NCI-H2227 (cell line): Measurements from ENCODE around the gene LDLRAD3.
A peak's percentile ranks its signal among the peaks of the same experiment; 100 is the strongest.

ENCODE experiments used
- DNase-seq: peaks from one replicate; lab custom pipeline; 2025; ENCODE audit not compliant: unreplicated experiment; lab: John Stamatoyannopoulos, UW

The LDLRAD3 gene

DNA sequence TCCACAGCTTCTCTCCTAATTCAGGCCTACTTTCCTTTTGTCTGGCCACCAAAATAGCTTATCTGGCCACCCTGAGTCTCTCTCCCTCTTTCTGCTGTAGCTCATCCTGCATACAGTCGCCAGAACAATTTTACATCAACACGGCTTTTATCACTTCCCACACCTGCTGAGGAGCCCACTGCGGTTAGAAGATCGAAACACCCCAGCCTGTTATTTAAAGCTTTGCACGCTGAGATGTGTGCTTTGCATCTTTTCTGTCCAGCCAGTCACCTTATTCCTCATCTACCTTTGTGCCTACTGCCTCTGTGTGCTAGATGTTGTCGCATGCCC, 249.4 kb downstream of the LDLRAD3 start:
- DNase-seq: no peak

DNA sequence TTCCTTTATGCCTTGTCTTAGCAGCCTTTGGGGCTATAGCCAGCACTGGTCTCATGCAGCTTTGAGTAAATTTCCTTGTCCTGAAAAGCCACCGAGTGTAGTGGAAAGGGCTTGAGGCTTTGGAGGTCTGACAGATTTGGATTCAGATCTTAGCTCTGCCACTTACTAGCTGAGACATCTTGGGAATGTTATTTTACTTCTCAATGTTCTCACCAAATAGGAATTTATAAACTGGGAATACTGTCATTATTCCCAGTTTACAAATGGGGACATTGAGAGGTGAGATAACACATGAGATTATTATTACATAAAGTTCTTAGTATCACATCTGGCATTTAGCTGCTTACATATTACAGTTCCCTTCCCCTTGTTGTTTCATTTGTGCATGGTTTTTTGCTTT, 249.9 kb downstream of the LDLRAD3 start:
- no peak for DNase-seq

DNA sequence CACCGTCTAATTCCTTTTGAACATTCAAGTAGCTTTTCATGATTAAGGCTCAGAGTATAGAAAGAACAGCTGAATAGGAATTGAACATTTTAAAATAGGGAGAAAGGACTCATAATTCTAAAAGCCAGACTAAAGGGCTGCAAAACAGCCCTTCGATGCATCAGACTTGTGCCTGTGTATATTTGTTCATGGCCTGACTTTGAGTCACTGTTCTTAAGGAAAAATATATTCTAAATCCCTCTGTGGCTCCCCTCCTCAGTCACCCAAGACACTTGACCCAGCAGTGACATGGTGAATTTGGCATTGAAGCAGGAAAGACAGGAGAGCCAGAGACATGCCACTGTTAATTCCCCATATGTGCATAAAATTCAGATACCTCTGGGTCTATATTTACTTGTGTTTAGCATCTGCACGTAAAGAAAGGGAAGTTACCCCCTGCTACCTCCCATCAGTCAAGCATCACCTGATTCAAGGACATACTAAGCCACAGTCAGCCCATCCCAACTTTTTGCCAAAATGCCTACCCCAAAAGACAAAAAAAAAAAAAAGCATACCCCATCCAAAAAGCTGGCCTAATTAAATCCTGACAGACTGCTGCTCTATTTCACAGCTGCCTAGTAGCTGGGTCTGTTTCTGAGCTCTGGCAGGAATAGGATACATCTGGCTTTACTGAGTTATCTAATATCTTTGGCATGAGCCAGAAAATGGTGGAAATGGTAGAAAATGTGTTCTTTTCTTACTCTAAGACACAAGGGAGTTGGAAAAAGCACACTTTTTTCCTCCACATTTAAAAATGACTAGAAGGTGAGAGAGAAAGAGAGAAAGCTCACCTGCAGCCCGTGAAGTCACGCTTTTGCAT, 251.9 kb downstream of the LDLRAD3 start:
- no peak for DNase-seq

DNA sequence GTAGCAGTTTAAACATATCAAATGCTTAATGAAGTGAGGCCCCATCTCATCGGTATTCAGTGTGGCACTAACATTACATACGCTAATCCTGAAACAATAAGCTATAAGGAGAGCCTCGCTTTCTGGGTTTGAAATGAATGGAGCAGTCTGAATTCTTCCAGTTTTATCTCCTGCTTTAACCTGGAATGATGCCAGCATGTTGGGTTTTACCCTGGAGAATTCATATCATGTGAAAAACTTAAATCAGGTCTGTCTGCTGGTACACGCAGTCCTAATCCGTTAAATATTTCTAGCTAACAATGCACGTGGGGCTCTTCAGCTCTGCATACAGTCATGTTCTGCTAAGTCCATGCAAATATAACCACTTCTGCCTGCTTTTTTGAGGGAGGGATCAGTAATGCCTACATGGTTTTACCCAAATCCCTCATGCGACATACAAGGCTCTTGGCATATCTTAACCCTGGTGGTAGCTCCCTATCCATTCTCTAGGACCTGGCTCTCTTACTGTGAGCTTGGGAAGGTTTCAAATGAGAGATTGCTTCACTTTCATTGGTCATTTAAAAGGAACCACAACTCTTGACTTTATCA, 252.6 kb downstream of the LDLRAD3 start:
- DNase-seq: no peak

DNA sequence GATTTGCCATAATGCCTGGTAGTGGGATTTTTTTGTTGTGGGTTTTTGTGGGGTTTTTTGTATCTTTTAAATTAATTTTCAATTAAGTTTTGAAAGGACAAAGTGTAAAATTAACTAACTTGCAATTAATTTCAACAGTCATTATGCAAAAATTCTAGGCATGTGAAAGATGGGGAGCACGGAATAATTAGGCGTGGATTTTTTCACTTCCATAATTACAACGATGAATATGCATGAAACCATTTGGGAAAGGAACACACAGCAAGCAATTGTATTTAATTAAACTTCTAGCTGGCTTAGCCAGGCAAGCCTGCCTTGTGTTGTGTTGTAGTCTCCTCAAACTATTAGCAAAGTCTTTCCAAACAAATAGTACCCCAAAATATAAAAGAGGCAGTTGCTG, 257.5 kb downstream of the LDLRAD3 start:
- no peak for DNase-seq

DNA sequence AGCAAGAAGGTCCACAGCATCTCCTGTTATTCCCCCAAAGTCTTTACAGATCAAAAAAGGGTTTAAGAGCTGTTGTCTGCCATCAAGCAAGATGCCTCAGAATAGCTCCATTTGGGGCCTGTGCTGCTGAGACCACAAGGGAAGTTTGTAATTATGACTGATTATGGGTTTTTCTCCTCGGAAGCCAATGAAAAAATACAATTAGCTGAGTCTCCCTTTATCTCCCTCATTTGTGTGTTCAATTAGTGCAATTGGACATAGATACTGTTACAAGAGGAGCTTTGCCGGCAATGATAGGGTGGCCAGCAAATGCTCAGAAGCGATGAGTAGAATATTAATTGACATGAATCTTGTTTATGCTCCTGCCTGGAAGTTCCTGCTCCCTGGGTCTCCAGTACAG, 261.7 kb downstream of the LDLRAD3 start:
- DNase-seq: no peak

DNA sequence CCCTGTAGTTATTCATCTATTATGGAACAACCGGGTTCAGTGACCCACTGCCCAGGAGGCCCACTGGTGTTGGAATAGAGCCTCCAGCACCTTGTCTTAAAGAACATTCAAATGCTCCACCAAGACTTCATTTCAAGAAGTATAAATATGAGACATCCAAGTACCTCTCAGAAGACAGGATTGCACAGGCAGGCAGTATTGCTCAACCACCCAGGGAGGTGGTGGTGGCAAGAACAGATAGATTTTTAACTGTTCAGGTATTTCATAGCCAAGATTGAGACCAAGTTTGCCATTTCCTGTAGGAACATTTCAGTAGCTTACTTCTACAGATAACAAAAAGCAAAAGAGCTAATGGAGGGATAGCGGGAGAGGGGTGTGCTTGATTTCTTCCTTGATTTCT, 266.7 kb downstream of the LDLRAD3 start:
- DNase-seq: no peak

DNA sequence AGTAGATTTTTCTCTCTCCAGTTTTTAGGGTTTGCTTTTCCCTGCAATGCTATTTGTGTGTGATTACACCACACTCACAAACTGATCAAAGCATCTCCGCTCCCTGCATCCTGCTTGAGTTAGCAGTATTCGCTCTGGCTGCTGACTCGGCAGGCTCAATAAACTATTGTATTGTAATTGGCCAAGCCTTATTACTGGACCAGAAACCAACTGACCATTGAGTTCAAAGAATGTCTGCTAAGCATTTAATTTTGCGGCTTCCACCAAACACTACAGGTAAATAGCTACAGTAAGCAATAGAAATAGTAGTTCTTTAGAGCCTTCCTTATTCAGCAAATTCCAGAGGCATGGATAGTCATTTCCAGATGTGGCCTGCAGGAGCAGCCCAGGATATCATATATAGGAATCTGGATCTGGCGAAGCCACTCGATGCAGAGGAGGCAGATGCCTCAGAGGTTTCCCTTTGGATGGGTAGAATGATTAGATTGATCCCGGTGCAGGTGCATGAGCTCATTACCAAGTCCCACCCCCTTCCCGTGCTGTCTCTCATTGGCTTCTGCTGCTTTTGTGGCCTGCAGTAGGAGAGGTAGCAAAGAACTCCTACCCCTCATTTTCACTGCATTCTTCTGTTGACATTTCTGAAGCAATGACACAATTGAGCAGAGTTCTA, 268.0 kb downstream of the LDLRAD3 start:
- no peak for DNase-seq

DNA sequence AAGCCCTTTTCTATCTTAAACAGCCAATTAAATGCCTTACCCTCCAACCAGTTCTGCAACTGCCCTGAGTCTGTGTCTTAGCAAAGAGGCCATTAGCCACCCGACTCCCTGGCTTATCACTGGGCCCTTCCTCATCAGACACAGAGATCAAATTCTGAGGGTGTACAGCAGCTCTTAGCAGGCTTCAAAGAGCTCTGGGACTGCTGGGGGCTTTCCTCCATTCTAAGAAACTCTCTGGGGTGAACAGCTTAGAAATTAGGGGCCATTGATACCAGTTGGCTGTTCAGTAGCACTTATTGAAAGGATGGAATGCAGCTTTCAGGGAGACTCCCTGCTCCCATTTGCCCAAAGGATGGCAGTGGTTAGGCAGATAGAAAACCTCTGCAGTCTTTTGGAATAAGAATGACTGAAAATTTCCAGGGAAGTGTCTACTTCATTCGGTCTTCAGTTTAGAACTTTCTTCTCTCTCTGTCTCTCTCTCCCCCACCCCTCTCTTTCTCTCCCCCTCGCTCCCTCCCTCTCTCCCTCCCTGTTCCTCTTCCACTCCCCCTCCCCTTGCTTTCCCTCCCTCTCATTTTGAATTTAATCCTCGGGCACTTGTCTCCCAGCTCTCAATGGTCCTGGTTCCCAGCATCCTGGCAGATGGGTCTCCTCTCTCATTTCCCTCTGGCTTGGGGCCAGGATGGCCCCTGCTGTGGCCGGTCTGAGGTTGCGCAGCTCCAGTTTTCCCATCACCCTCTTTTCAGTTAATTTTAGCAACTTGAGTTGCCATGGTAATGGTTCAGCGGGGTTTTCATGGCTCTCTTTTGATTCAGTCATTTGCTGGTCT, 268.9 kb downstream of the LDLRAD3 start:
- peak; percentile 92 for DNase-seq

DNA sequence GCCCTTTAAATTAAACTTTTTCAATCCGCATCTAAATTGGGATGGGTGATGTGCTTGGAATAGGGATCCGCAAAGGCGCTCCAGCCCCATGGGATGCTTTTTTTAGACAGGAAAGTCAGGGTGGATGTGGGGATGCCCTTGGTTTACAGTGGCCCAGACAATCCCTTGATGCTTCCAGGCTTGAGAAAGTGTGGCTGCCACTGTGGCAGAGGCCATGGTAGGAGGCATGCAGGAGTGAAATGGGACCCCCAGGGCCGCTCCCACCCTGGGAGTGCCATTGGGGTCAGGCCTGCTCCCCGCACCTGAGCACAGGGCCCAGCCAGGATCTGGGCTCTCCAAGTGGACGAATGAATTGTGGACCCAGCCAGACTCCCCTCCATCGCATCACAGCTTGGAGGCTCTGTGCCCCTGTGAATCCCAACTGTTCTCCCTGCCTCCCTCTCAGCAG, 269.6 kb downstream of the LDLRAD3 start:
- DNase-seq: no peak

DNA sequence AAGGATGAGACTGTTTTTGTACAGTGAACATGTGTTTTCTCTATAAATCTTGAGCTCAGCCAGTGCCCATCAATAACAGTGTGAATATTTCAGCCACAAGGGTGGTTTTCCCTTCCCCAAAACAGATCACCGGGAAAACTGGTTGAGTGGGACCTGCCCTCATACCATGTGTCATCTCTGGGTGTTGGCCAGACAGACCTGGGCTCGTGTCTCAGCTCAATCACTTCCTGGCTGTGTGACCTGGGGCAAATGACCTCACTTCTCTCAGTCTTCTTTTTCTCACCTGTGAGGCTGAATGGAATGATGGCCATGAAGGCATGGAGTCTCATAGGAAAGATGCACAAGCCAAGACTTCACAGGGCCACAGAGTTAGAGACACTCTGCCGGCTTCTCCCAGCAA, 270.6 kb downstream of the LDLRAD3 start:
- no peak for DNase-seq

DNA sequence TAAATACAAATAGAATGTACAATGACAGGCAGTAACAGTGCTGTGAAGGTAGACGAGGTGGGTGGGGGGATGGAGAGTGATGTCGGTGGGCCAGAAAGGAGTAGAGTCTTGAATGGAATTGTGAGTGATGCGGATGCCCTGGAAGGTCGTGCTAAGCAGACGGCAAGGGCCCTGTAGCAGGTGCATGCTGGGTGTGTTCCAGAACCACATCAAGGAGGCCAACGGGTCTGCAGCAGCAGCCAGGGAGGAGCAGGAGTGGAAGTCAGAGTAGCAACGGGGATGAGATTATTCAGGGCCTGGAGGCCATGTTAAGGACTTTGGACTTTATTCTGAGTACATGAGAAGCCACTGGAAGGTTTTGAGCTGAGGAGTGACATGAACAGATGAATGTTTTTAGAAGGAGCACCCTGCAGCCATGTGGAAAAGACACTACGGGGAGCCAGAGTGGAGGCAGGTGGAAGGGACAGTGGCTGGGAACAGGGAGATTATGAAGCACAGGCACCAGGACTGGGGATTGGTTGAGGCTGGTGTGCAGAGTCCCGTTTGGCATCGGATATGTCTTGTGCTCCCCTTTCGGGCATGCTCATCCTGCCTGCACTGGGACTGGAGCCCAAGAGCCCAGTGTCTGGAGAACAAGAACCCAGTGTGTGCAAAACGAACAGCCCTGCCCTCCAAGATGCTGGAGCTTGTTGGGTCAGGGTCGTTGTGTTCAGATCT, 271.3 kb downstream of the LDLRAD3 start:
- peak; percentile 14 for DNase-seq

DNA sequence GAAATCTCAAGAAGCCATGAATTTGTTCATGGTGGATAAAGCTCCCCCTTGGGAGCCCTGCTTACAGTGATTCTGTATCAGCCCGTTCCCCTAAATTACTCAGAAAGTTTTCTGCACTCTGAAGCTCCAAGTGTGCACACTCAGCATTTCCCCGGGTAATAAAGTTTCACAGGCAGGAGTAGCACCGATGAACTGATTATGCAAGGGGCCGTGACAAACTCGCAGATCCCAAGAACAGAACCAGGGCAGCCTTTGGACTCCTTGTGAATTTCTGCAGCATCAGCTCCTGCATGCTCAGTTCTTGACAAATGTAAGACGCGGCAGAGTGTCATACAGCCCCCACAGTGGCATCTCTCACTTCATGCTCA, 271.8 kb downstream of the LDLRAD3 start:
- DNase-seq: no peak

DNA sequence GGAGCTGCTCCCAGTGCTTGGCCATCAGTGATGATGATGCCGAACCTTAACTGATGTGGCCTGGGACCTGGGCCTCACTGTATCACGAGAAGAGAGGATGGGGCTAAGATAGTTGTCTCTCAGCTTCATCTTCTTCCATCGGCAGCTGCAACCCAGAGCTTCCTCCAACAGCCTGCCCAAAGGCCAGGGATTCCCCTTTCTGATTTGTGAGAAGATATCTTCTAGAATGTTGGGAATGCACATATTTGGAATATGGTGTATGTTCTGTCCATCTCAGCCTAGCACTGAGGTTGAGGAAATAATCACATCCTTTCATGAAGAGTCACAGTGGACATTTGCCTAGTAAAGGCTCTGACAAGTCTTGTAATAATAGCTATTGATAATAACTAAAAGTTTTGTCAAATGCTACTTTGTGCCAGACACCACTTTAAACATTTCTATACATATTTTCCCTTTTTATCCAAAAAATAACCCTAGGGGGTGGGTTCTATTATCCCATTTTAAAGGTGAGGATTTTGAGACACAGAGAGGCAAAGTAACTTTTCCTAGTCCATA, 272.3 kb downstream of the LDLRAD3 start:
- DNase-seq: no peak

DNA sequence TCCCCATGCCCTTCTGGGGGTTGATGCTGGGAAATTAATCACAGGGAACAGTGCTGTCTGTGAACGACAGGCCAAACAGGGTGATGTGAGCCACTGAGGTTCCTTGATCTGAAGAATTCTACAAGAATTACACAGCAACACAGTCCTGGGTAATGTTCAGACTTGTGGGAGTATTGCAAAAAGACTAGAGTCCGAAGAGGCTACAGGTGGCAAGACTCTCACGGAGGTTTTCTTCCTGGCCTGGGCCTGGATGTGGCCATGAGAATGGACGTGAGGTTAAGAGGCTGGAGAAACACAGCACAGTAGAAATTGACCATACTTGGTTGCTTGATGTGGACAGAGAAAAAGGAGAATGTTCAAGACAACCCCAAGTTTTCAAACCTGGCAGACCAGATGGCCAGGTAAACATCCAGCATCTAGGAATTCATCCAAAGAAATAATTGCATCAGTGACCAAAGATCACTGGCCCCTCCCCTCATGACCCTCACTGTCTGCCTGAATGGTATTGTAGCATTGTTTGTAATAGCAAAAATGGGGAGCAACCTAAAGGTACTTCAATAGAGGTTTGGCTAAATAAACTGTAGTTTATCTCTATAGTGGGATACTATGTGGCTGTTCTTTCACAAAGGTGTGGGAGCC, 274.5 kb downstream of the LDLRAD3 start:
- no peak for DNase-seq

DNA sequence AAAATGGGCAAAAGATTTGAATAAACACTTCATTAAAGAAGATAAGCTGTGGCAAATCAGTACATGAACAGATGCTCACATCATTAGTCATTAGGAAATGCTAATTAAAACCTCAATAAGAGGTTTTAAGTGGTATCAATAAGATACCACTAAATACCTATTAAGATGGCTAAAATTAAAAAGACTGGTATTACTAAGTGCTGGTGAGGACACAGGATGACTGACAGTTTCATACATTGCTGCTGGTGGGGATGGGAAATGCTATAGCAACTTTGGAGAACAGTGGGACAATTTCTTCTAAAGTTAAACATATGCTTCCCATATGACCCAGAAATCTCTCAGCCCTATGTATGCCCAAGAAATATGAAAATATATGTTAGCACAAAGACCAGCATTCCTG, 276.1 kb downstream of the LDLRAD3 start:
- no peak for DNase-seq

DNA sequence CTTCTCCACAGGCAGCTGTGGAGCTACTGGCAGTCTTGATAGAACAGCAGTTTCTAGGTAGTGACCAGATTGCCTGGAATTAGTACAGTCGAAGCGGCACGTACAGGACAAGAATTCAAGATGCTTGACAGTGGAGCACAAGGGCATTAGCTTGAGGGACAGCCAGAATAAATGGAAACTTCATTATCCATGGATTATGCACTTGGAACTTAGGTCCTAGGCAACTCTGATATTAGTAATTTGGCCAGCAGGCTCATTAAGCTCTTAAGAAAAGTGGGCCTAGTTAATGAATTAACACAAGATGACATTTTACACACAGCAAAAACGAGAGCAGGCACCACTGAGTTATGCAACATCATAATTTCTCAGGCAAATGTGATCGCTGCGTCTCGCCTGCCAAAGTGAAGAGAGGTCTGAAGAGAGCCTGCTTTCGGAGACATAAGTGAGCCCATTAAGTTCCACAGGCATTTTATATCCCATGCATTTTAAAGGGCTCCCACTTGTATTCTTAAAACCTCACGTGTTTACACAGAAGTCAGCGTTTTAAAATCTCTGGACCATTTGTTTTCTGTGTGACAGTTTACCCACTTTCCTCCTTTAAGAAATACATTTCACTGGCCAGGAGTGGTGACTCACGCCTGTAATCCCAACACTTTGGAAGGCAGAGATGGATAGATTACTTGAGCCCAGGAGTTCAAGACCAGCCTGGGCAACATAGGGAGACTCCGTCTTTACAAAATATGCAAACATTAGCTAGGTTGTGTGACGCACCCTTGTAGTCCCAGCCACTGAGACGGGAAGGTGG, 279.2 kb downstream of the LDLRAD3 start:
- no peak for DNase-seq

DNA sequence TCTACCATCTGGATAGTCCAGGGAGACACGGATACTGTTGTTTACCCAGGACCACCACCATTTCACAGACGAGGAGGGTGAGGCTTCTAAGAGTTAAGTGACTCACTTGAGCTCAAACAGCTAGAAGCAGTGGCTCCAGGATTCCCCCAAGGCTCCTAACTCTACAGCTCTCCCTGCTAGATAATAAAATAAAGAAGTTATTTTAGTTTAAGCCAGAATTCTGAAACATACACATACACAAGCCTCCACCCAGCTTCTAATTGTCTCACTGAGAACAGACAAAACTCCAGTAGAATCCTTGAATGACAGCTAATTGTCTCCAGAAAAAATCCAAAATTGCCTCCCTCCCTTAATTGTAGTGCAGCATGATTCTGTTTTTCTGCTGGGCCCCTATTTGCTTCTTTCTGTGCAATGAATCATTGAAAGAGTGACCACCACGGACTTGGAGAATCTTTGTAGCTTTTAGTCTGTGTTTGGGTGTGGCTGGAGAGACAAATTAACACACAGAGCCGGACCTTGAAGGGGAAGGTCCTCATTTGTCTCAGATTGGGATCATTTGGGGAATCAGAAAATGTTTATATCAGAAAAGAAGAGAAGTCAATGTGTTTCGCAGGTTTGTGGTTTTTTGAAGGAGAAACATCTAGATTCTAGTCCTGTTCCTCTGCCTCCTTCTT, 280.5 kb downstream of the LDLRAD3 start:
- DNase-seq: no peak

DNA sequence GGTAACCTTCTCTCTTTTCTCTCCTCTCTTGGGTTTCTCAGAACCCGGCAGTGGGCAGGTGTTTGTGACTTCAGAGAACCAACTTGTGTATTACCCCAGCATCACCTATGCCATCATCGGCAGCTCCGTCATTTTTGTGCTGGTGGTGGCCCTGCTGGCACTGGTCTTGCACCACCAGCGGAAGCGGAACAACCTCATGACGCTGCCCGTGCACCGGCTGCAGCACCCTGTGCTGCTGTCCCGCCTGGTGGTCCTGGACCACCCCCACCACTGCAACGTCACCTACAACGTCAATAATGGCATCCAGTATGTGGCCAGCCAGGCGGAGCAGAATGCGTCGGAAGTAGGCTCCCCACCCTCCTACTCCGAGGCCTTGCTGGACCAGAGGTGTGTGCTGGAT, 283.2 kb downstream of the LDLRAD3 start:
- DNase-seq: no peak
